ENCODE measurements around the gene AJUBA.

The AJUBA gene

GRCh38 chr14:22997676-22998323 is 15.4 kb upstream of the AJUBA start:
- H3K9me3 Mint-ChIP-seq = no peaks in the 10 kb centered on the region
- no peak overlapping the region for H3K27ac Mint-ChIP-seq
- H3K27me3 Mint-ChIP-seq = no peaks in the 10 kb centered on the region
- intact Hi-C loops (cut with micrococcal nuclease) = no loop called here
- H3K4me1 Mint-ChIP-seq (ENCODE audit: low read depth) = no peaks in the 10 kb centered on the region
- H3K4me3 Mint-ChIP-seq = no peak overlapping the region
- H3K36me3 Mint-ChIP-seq (ENCODE audit: low read depth) = peaks cover 11% of the 10 kb centered on the region

GRCh38 chr14:22996768-22997654 is 14.7 kb upstream of the AJUBA start:
- Mint-ChIP-seq H3K9me3 (no peaks in the 10 kb centered on the region), H3K4me1 (ENCODE audit: low read depth) (no peaks in the 10 kb centered on the region), H3K4me3 (no peak overlapping the region), H3K36me3 (ENCODE audit: low read depth) (peaks cover 11% of the 10 kb centered on the region), H3K27me3 (no peaks in the 10 kb centered on the region), H3K27ac (no peak overlapping the region)
- intact Hi-C loops (cut with micrococcal nuclease) = no loop called here

GRCh38 chr14:22995889-22996625 is 13.7 kb upstream of the AJUBA start:
- no peaks in the 10 kb centered on the region for H3K4me1 Mint-ChIP-seq (ENCODE audit: low read depth)
- H3K27ac Mint-ChIP-seq = no peak overlapping the region
- no peaks in the 10 kb centered on the region for H3K9me3 Mint-ChIP-seq
- intact Hi-C loops (cut with micrococcal nuclease) = no loop called here
- peaks cover 20% of the 10 kb centered on the region for H3K36me3 Mint-ChIP-seq (ENCODE audit: low read depth)
- no peaks in the 10 kb centered on the region for H3K27me3 Mint-ChIP-seq
- no peak overlapping the region for H3K4me3 Mint-ChIP-seq

GRCh38 chr14:22994762-22995275 is 12.5 kb upstream of the AJUBA start:
- Mint-ChIP-seq H3K4me1 (ENCODE audit: low read depth) (no peaks in the 10 kb centered on the region), H3K27ac (no peak overlapping the region), H3K36me3 (ENCODE audit: low read depth) (peaks cover 32% of the 10 kb centered on the region), H3K27me3 (no peaks in the 10 kb centered on the region), H3K9me3 (no peaks in the 10 kb centered on the region), H3K4me3 (no peak overlapping the region)
- intact Hi-C loops (cut with micrococcal nuclease) = no loop called here

- H3K4me3 Mint-ChIP-seq = no peak overlapping the region
- H3K4me1 Mint-ChIP-seq (ENCODE audit: low read depth) = no peaks in the 10 kb centered on the region
- intact Hi-C loops (cut with micrococcal nuclease) = no loop called here
- no peak overlapping the region for H3K27ac Mint-ChIP-seq
- H3K36me3 Mint-ChIP-seq (ENCODE audit: low read depth) = peaks cover 40% of the 10 kb centered on the region
- no peaks in the 10 kb centered on the region for H3K9me3 Mint-ChIP-seq
- H3K27me3 Mint-ChIP-seq = no peaks in the 10 kb centered on the region
These were observed 11.2 kb upstream of the AJUBA start for GRCh38 chr14:22993517-22993916.

- no peaks in the 10 kb centered on the region for H3K27me3 Mint-ChIP-seq
- H3K4me3 Mint-ChIP-seq = no peak overlapping the region
- H3K4me1 Mint-ChIP-seq (ENCODE audit: low read depth) = no peaks in the 10 kb centered on the region
- no peaks in the 10 kb centered on the region for H3K9me3 Mint-ChIP-seq
- H3K27ac Mint-ChIP-seq = no peak overlapping the region
- H3K36me3 Mint-ChIP-seq (ENCODE audit: low read depth) = peaks cover 47% of the 10 kb centered on the region
- intact Hi-C loops (cut with micrococcal nuclease) = no loop called here
These were observed 9.5 kb upstream of the AJUBA start for GRCh38 chr14:22991852-22992251.

GRCh38 chr14:22987291-22987690 is 4.9 kb upstream of the AJUBA start:
- Mint-ChIP-seq H3K9me3 (no peaks in the 10 kb centered on the region), H3K4me1 (ENCODE audit: low read depth) (no peaks in the 10 kb centered on the region), H3K36me3 (ENCODE audit: low read depth) (peaks cover 36% of the 10 kb centered on the region), H3K27me3 (no peaks in the 10 kb centered on the region), H3K4me3 (no peak overlapping the region), H3K27ac (no peak overlapping the region)
- intact Hi-C loops (cut with micrococcal nuclease) = no loop called here

GRCh38 chr14:22986508-22987054 is 4.2 kb upstream of the AJUBA start:
- Mint-ChIP-seq H3K4me1 (ENCODE audit: low read depth) (no peaks in the 10 kb centered on the region), H3K27me3 (peaks cover 5% of the 10 kb centered on the region), H3K27ac (no peak overlapping the region), H3K36me3 (ENCODE audit: low read depth) (peaks cover 32% of the 10 kb centered on the region), H3K9me3 (no peaks in the 10 kb centered on the region), H3K4me3 (no peak overlapping the region)
- intact Hi-C loops (cut with micrococcal nuclease) = loop anchor here (1.0 kb wide), 1 partner anchor 72 kb away; no protein-coding TSS in a partner anchor

GRCh38 chr14:22985894-22986507 is 3.6 kb upstream of the AJUBA start:
- H3K4me1 Mint-ChIP-seq (ENCODE audit: low read depth) = no peaks in the 10 kb centered on the region
- H3K4me3 Mint-ChIP-seq = no peak overlapping the region
- H3K36me3 Mint-ChIP-seq (ENCODE audit: low read depth) = peaks cover 26% of the 10 kb centered on the region
- H3K27me3 Mint-ChIP-seq = peaks cover 11% of the 10 kb centered on the region
- intact Hi-C loops (cut with micrococcal nuclease) = loop anchor here (1.0 kb wide), 1 partner anchor 72 kb away; no protein-coding TSS in a partner anchor
- no peaks in the 10 kb centered on the region for H3K9me3 Mint-ChIP-seq
- H3K27ac Mint-ChIP-seq = no peak overlapping the region

- Mint-ChIP-seq H3K9me3 (no peaks in the 10 kb centered on the region), H3K4me3 (no peak overlapping the region), H3K27ac (no peak overlapping the region), H3K4me1 (ENCODE audit: low read depth) (no peaks in the 10 kb centered on the region), H3K36me3 (ENCODE audit: low read depth) (peaks cover 18% of the 10 kb centered on the region), H3K27me3 (peaks cover 18% of the 10 kb centered on the region)
- intact Hi-C loops (cut with micrococcal nuclease) = no loop called here
These were observed 2.8 kb upstream of the AJUBA start for GRCh38 chr14:22984959-22985658.

GRCh38 chr14:22981876-22982476 is 375 bp downstream of the AJUBA start:
- Mint-ChIP-seq H3K4me1 (ENCODE audit: low read depth) (no peaks in the 10 kb centered on the region), H3K27me3 (peaks cover 46% of the 10 kb centered on the region), H3K36me3 (ENCODE audit: low read depth) (no peaks in the 10 kb centered on the region), H3K4me3 (no peak overlapping the region), H3K9me3 (no peaks in the 10 kb centered on the region), H3K27ac (no peak overlapping the region)
- intact Hi-C loops (cut with micrococcal nuclease) = loop anchor here (2.0 kb wide), 1 partner anchor 51 kb away; no protein-coding TSS in a partner anchor

- peaks cover 5% of the 10 kb centered on the region for H3K4me1 Mint-ChIP-seq (ENCODE audit: low read depth)
- H3K36me3 Mint-ChIP-seq (ENCODE audit: low read depth) = no peaks in the 10 kb centered on the region
- intact Hi-C loops (cut with micrococcal nuclease) = no loop called here
- H3K9me3 Mint-ChIP-seq = no peaks in the 10 kb centered on the region
- H3K27ac Mint-ChIP-seq = no peak overlapping the region
- H3K4me3 Mint-ChIP-seq = no peak overlapping the region
- H3K27me3 Mint-ChIP-seq = peaks cover 52% of the 10 kb centered on the region
These were observed 1.1 kb downstream of the AJUBA start for GRCh38 chr14:22981090-22981875.

Data from dendritic cell treated with granulocyte-macrophage colony-stimulating factor and Interleukin-4, amounts not matched to agents 40 ng/mL and 50 ng/mL, for 4 days (primary cell).